K562 (cell line): ENCODE data around the gene TMPRSS9. TPM values are rescaled to one million over a fixed set of nuclear protein-coding genes. Genes with fewer than 3 reads are reported as not detected.
A peak's percentile ranks its signal among the peaks of the same experiment; 100 is the strongest.

Source experiments
- ARNT ChIP-seq, 2 experiments: fragments of 450-650 bp; IDR thresholded peaks; 2 replicates each; pipeline ENCODE4 v1.6.1; 2016; ENCODE audit warnings: mild to moderate bottlenecking in 1 of 2
- BCL6 ChIP-seq: fragments of 250-450 bp; sonication (Bioruptor Pico); IDR thresholded peaks from 2 replicates; pipeline ENCODE4 v1.4.0; 2020
- CBX3 ChIP-seq, 2 experiments: IDR thresholded peaks; 1 replicate in 1 of 2; 2 replicates in 1 of 2; pipeline ENCODE4 v1.6.1; 2012; ENCODE audit warnings: inconsistent platforms in 2 of 2, low read length in 2 of 2, borderline replicate concordance in 1 of 2, control low read depth in 1 of 2
- CREB3 ChIP-seq: fragments of 450-650 bp; conservative IDR thresholded peaks from 2 replicates; pipeline ENCODE4 v1.6.1; 2016; ENCODE audit warnings: missing genetic modification characterization, low read depth, mild to moderate bottlenecking, missing compliant biosample characterization, moderate library complexity
- CREB5 ChIP-seq: fragments of 250-450 bp; sonication (Bioruptor Pico); IDR thresholded peaks from 2 replicates; pipeline ENCODE4 v1.5.0; 2020; ENCODE audit warnings: mild to moderate bottlenecking
- ETS2 ChIP-seq: IDR thresholded peaks from 2 replicates; pipeline ENCODE4 v1.6.1; 2016; ENCODE audit warnings: borderline replicate concordance, missing genetic modification characterization, mild to moderate bottlenecking, moderate library complexity, missing compliant biosample characterization; ENCODE audit not compliant: poor library complexity, severe bottlenecking
- HDGF ChIP-seq: fragments of 450-650 bp; IDR thresholded peaks from 2 replicates; pipeline ENCODE4 v1.6.1; 2016
- MAFF ChIP-seq: IDR thresholded peaks from 2 replicates; pipeline ENCODE4 v1.6.1; 2012; ENCODE audit warnings: low read length, improper control_type of control experiment
- NFIX ChIP-seq: fragments of 250-450 bp; sonication (Bioruptor Pico); IDR thresholded peaks from 2 replicates; pipeline ENCODE4 v1.4.0; 2020; ENCODE audit warnings: low read depth, mild to moderate bottlenecking, moderate library complexity
- NFRKB ChIP-seq: fragments of 450-650 bp; IDR thresholded peaks from 2 replicates; pipeline ENCODE4 v1.6.1; 2016; ENCODE audit warnings: low read depth
- PRPF4 ChIP-seq: fragments of 200-400 bp; formaldehyde crosslinking; IDR thresholded peaks from one replicate; pipeline ENCODE4 v1.6.1; 2017; ENCODE audit warnings: low read length, low read depth, mild to moderate bottlenecking; ENCODE audit not compliant: insufficient read depth, poor library complexity, severe bottlenecking
- RFX7 ChIP-seq: fragments of 250-450 bp; sonication (Bioruptor Pico); IDR thresholded peaks from 2 replicates; pipeline ENCODE4 v1.5.1; 2021; ENCODE audit warnings: mild to moderate bottlenecking
- SAFB2 ChIP-seq: fragments of 200-400 bp; formaldehyde crosslinking; IDR thresholded peaks from 2 replicates; pipeline ENCODE4 v1.6.1; 2018; ENCODE audit warnings: borderline replicate concordance, low read length, low read depth, moderate library complexity; ENCODE audit not compliant: severe bottlenecking
- SMAD3 ChIP-seq: fragments of 450-650 bp; formaldehyde crosslinking; conservative IDR thresholded peaks from 2 replicates; pipeline ENCODE4 v1.4.0; 2020; ENCODE audit warnings: mild to moderate bottlenecking
- SRSF7 ChIP-seq: fragments of 200-400 bp; formaldehyde crosslinking; optimal IDR thresholded peaks from 2 replicates; pipeline ENCODE3; 2017; ENCODE audit warnings: mild to moderate bottlenecking, low read depth, low read length
- STAG1 ChIP-seq: sonication (generic); formaldehyde crosslinking; IDR thresholded peaks from 2 replicates; pipeline ENCODE4 v1.5.0; 2020; ENCODE audit warnings: missing genetic modification reagents, borderline replicate concordance
- TRIM24 ChIP-seq, 2 experiments: fragments of 450-650 bp; IDR thresholded peaks; 2 replicates each; pipeline ENCODE4 v1.6.1; 2016
- ZMIZ1 ChIP-seq, 2 experiments: fragments of 150-350 bp in 1 of 2; IDR thresholded peaks; 2 replicates each; pipeline ENCODE4 v1.6.1; 2012 to 2016; ENCODE audit warnings: low read depth in 2 of 2, low read length in 2 of 2, mild to moderate bottlenecking in 1 of 2, moderate library complexity in 1 of 2
- ZNF280A ChIP-seq: fragments of 450-650 bp; IDR thresholded peaks from 2 replicates; pipeline ENCODE4 v1.6.1; 2018; ENCODE audit warnings: mild to moderate bottlenecking, low read depth; ENCODE audit not compliant: partially characterized antibody
- ZNF445 ChIP-seq: fragments of 250-450 bp; sonication (Bioruptor Pico); IDR thresholded peaks from 2 replicates; pipeline ENCODE4 v1.4.0; 2020; ENCODE audit warnings: low read depth, mild to moderate bottlenecking, moderate library complexity
- polyA plus RNA-seq, 8 experiments: library from polyadenylated mRNA; depleted of rRNA in 4 of 8; stranded (reverse) in 5 of 8; unstranded in 3 of 8; fragments of >200 nt; fragmentation: Nextera tagmentation in 2 of 8; fragmentation: Illumina TruSeq in 1 of 8; extraction: Ambion mirVana in 2 of 8; extraction: Trizol in 1 of 8; gene quantifications; 2 replicates each; pipeline versions ENCODE4 v1.2.1 to v1.2.3, GENCODE V29; 2011 to 2014; ENCODE audit warnings: inconsistent platforms in 1 of 8, missing spikeins in 1 of 8
- total RNA-seq, 7 experiments: library from RNA; depleted of rRNA in 6 of 7; stranded (reverse); fragments of >200 nt in 6 of 7; fragmentation: Illumina TruSeq in 2 of 7; extraction: Trizol in 2 of 7; gene quantifications; 2 replicates each; pipeline versions ENCODE4 v1.2.1 to v1.2.3, GENCODE V29; 2011 to 2021; ENCODE audit warnings: low replicate concordance in 1 of 7

TMPRSS9 gene
- total and polyA plus RNA-seq, 9 of the 15 experiments (the other 6 are each of a cell fraction or from before 2014, with no cell fraction given) = 0.01 to 0.03 TPM; not detected in 7

GRCh38 chr19:2345794-2346663 is 14.0 kb upstream of the TMPRSS9 start (continued):
- TF ChIP-seq CREB3 (no peak), SAFB2 (no peak), SMAD3 (CRISPR knock-in tag) (no peak), RFX7 (CRISPR knock-in tag) (no peak), SRSF7 (no peak), ZMIZ1 (IDR thresholded peaks at IDR 0.05; ENCODE audit: low read depth in 2 of 2, low read length in 2 of 2) (0 out of 4 replicates have a peak, but pooled peaks of 1 of the 2 experiments have one; percentile 66), ETS2 (tag) (no peak), NFRKB (no peak), NFIX (CRISPR knock-in tag) (no peak), CBX3 (IDR thresholded peaks at IDR 0.05; ENCODE audit: borderline replicate concordance in 1 of 2, low read length in 2 of 2) (no peak), HDGF (0 out of 2 replicates have a peak, but pooled peaks have one; percentile 61), ZNF445 (CRISPR knock-in tag) (no peak), ZNF280A (no peak), ARNT (IDR thresholded peaks at IDR 0.05) (peak; percentile 65 to 90; a peak in 3 of 4 replicates), CREB5 (CRISPR knock-in tag) (no peak), TRIM24 (IDR thresholded peaks at IDR 0.05) (peak; percentile 65 to 71; a peak in 3 of 4 replicates), PRPF4 (no peak), BCL6 (CRISPR knock-in tag) (no peak), STAG1 (CRISPR knock-in tag) (no peak), MAFF (no peak)
